Activated naive CD8-positive, alpha-beta T cell treated with anti-CD3 and anti-CD28 coated beads for 36 hours (primary cell): Measurements from ENCODE around the gene DUSP7. TPM values are rescaled to one million over a fixed set of nuclear protein-coding genes. Genes with fewer than 3 reads are reported as not detected.
"Not testable (repeated sequence)": the region's sequence is repeated elsewhere in the genome, so short reads cannot be mapped to it uniquely, and the experiment has no call there.

ENCODE experiments used
- DNase-seq: peaks from one replicate; pipeline ENCODE4 v3.0.0; 2021
- H3K27ac Mint-ChIP-seq: one replicate; pipeline ENCODE4 v1.8.0; 2022; ENCODE audit warnings: mild to moderate bottlenecking, moderate library complexity, mixed read lengths
- H3K27me3 Mint-ChIP-seq: one replicate; pipeline ENCODE4 v1.8.0; 2022; ENCODE audit warnings: mild to moderate bottlenecking, mixed read lengths
- H3K36me3 Mint-ChIP-seq: one replicate; pipeline ENCODE4 v1.8.0; 2021; ENCODE audit warnings: mild to moderate bottlenecking, mixed read lengths
- H3K4me1 Mint-ChIP-seq: one replicate; pipeline ENCODE4 v1.8.0; 2021; ENCODE audit warnings: mixed read lengths
- H3K4me3 Mint-ChIP-seq: one replicate; pipeline ENCODE4 v1.8.0; 2022; ENCODE audit warnings: mild to moderate bottlenecking, moderate library complexity, mixed read lengths
- H3K9me3 Mint-ChIP-seq: one replicate; pipeline ENCODE4 v1.8.0; 2022; ENCODE audit warnings: mixed read lengths
- total RNA-seq, 2 experiments: library from RNA; stranded (reverse); gene quantifications; one replicate each; pipeline ENCODE4 v1.2.3, GENCODE V29; 2021

DUSP7 gene
- total RNA-seq, 2 experiments from 2014 or later: 21.7 to 22.0 TPM

- Mint-ChIP-seq H3K9me3 (no peaks in the 10 kb centered on the region), H3K27ac (no peak overlapping the region), H3K4me1 (no peaks in the 10 kb centered on the region), H3K4me3 (no peak overlapping the region), H3K36me3 (no peaks in the 10 kb centered on the region), H3K27me3 (no peaks in the 10 kb centered on the region)
- no peak for DNase-seq
These were observed 20.1 kb downstream of the DUSP7 start for GRCh38 chr3:52036222-52036694.

GRCh38 chr3:52034651-52035050 lies 21.7 kb downstream of the DUSP7 start:
- H3K4me1 Mint-ChIP-seq: no peaks in the 10 kb centered on the region
- no peak overlapping the region for H3K4me3 Mint-ChIP-seq
- DNase-seq: no peak
- H3K27me3 Mint-ChIP-seq: no peaks in the 10 kb centered on the region
- no peak overlapping the region for H3K27ac Mint-ChIP-seq
- no peaks in the 10 kb centered on the region for H3K9me3 Mint-ChIP-seq
- H3K36me3 Mint-ChIP-seq: no peaks in the 10 kb centered on the region

GRCh38 chr3:52034212-52034611 lies 22.2 kb downstream of the DUSP7 start:
- H3K27ac Mint-ChIP-seq: no peak overlapping the region
- no peak for DNase-seq
- H3K4me1 Mint-ChIP-seq: no peaks in the 10 kb centered on the region
- H3K9me3 Mint-ChIP-seq: no peaks in the 10 kb centered on the region
- no peaks in the 10 kb centered on the region for H3K36me3 Mint-ChIP-seq
- H3K27me3 Mint-ChIP-seq: no peaks in the 10 kb centered on the region
- H3K4me3 Mint-ChIP-seq: no peak overlapping the region

GRCh38 chr3:52033748-52034147 lies 22.6 kb downstream of the DUSP7 start:
- H3K27ac Mint-ChIP-seq, H3K27me3 Mint-ChIP-seq, H3K4me1 Mint-ChIP-seq, H3K36me3 Mint-ChIP-seq, DNase-seq, H3K4me3 Mint-ChIP-seq, H3K9me3 Mint-ChIP-seq: not testable (repeated sequence)

GRCh38 chr3:52032702-52033408 lies 23.5 kb downstream of the DUSP7 start:
- DNase-seq: no peak
- Mint-ChIP-seq H3K9me3 (no peaks in the 10 kb centered on the region), H3K4me3 (no peak overlapping the region), H3K36me3 (no peaks in the 10 kb centered on the region), H3K27ac (no peak overlapping the region), H3K4me1 (no peaks in the 10 kb centered on the region), H3K27me3 (no peaks in the 10 kb centered on the region)

GRCh38 chr3:52031896-52032295 lies 24.5 kb downstream of the DUSP7 start:
- Mint-ChIP-seq H3K36me3 (no peaks in the 10 kb centered on the region), H3K9me3 (no peaks in the 10 kb centered on the region), H3K4me1 (no peaks in the 10 kb centered on the region), H3K4me3 (no peak overlapping the region), H3K27ac (no peak overlapping the region), H3K27me3 (no peaks in the 10 kb centered on the region)
- no peak for DNase-seq

- no peak overlapping the region for H3K4me3 Mint-ChIP-seq
- H3K27ac Mint-ChIP-seq: no peak overlapping the region
- no peaks in the 10 kb centered on the region for H3K9me3 Mint-ChIP-seq
- H3K27me3 Mint-ChIP-seq: no peaks in the 10 kb centered on the region
- no peaks in the 10 kb centered on the region for H3K36me3 Mint-ChIP-seq
- no peak for DNase-seq
- H3K4me1 Mint-ChIP-seq: no peaks in the 10 kb centered on the region
These were observed 25.6 kb downstream of the DUSP7 start for GRCh38 chr3:52030714-52031310.

GRCh38 chr3:52029535-52029934 lies 26.8 kb downstream of the DUSP7 start:
- H3K4me3 Mint-ChIP-seq: no peak overlapping the region
- no peaks in the 10 kb centered on the region for H3K27me3 Mint-ChIP-seq
- no peaks in the 10 kb centered on the region for H3K9me3 Mint-ChIP-seq
- no peak for DNase-seq
- no peaks in the 10 kb centered on the region for H3K4me1 Mint-ChIP-seq
- no peaks in the 10 kb centered on the region for H3K36me3 Mint-ChIP-seq
- no peak overlapping the region for H3K27ac Mint-ChIP-seq

- DNase-seq: no peak
- H3K4me1 Mint-ChIP-seq: no peaks in the 10 kb centered on the region
- H3K27me3 Mint-ChIP-seq: no peaks in the 10 kb centered on the region
- no peak overlapping the region for H3K27ac Mint-ChIP-seq
- H3K36me3 Mint-ChIP-seq: no peaks in the 10 kb centered on the region
- no peaks in the 10 kb centered on the region for H3K9me3 Mint-ChIP-seq
- H3K4me3 Mint-ChIP-seq: no peak overlapping the region
These were observed 27.3 kb downstream of the DUSP7 start for GRCh38 chr3:52029053-52029452.

GRCh38 chr3:52028572-52028971 lies 27.8 kb downstream of the DUSP7 start:
- Mint-ChIP-seq H3K4me3 (no peak overlapping the region), H3K4me1 (no peaks in the 10 kb centered on the region), H3K27ac (no peak overlapping the region), H3K27me3 (no peaks in the 10 kb centered on the region), H3K9me3 (no peaks in the 10 kb centered on the region), H3K36me3 (no peaks in the 10 kb centered on the region)
- DNase-seq: no peak

- Mint-ChIP-seq H3K4me3 (no peak overlapping the region), H3K27ac (no peak overlapping the region)
These were observed 30.3 kb downstream of the DUSP7 start for GRCh38 chr3:52026041-52026440.

GRCh38 chr3:52025453-52025852 lies 30.9 kb downstream of the DUSP7 start:
- H3K27ac Mint-ChIP-seq: no peak overlapping the region
- no peaks in the 10 kb centered on the region for H3K27me3 Mint-ChIP-seq
- no peaks in the 10 kb centered on the region for H3K4me1 Mint-ChIP-seq
- no peaks in the 10 kb centered on the region for H3K36me3 Mint-ChIP-seq
- DNase-seq: no peak
- H3K9me3 Mint-ChIP-seq: no peaks in the 10 kb centered on the region
- no peak overlapping the region for H3K4me3 Mint-ChIP-seq

More at GRCh38 chr3:52026041-52026440, 30.3 kb downstream of the DUSP7 start:
- H3K36me3 Mint-ChIP-seq: no peaks in the 10 kb centered on the region
- DNase-seq: no peak
- no peaks in the 10 kb centered on the region for H3K9me3 Mint-ChIP-seq
- no peaks in the 10 kb centered on the region for H3K27me3 Mint-ChIP-seq
- no peaks in the 10 kb centered on the region for H3K4me1 Mint-ChIP-seq

- Mint-ChIP-seq H3K9me3 (no peaks in the 10 kb centered on the region), H3K27ac (no peak overlapping the region)
- no peak for DNase-seq
These were observed 31.5 kb downstream of the DUSP7 start for GRCh38 chr3:52024765-52025452.

GRCh38 chr3:52023860-52024764 lies 32.3 kb downstream of the DUSP7 start:
- Mint-ChIP-seq H3K4me1 (no peaks in the 10 kb centered on the region), H3K36me3 (no peaks in the 10 kb centered on the region)
- no peak for DNase-seq

More at GRCh38 chr3:52024765-52025452, 31.5 kb downstream of the DUSP7 start:
- Mint-ChIP-seq H3K36me3 (no peaks in the 10 kb centered on the region), H3K4me1 (no peaks in the 10 kb centered on the region), H3K27me3 (no peaks in the 10 kb centered on the region), H3K4me3 (no peak overlapping the region)

More at GRCh38 chr3:52023860-52024764, 32.3 kb downstream of the DUSP7 start:
- Mint-ChIP-seq H3K4me3 (no peak overlapping the region), H3K9me3 (no peaks in the 10 kb centered on the region), H3K27ac (no peak overlapping the region), H3K27me3 (no peaks in the 10 kb centered on the region)
